PC-3 (cell line): ENCODE measurements around the gene ERRFI1. TPM values are rescaled to one million over a fixed set of nuclear protein-coding genes. Genes with fewer than 3 reads are reported as not detected.

Source experiments
- ATAC-seq: fragments of 200-7000 bp; cut with Tn5 transposase; 2 replicates; pipeline ENCODE4 v1.9.1; 2020; ENCODE audit warnings: mild to moderate bottlenecking, moderate library complexity
- BruUV-seq: library from RNA; stranded (reverse); fragments of 400-500 nt; replicated peaks from 2 replicates; lab custom pipeline; 2021; lab: Mats Ljungman, UMichigan
- CTCF ChIA-PET: fragments of 300-600 bp; sonication (Branson Sonifier 250); formaldehyde crosslinking; loops from one replicate; lab custom pipeline; 2022; ENCODE audit warnings: antibody characterized with exemption; lab: Charles Lee
- POLR2A ChIA-PET: fragments of 300-600 bp; sonication (Branson Sonifier 250); formaldehyde crosslinking; loops from one replicate; lab custom pipeline; 2022; ENCODE audit warnings: antibody characterized with exemption; ENCODE audit not compliant: unreplicated experiment; lab: Charles Lee
- DNase-seq: peaks from one replicate; pipeline ENCODE4 v3.0.0-alpha.2; 2015
- H2AFZ ChIP-seq: fragments of 300-600 bp; sonication (generic); 2 replicates; pipeline ENCODE4 v1.6.0; 2016; ENCODE audit warnings: antibody characterized with exemption, low read length
- H3F3A ChIP-seq: fragments of 300-600 bp; sonication (generic); one replicate; pipeline ENCODE4 v1.6.0; 2017; ENCODE audit warnings: antibody characterized with exemption, low read length, control low read depth, mild to moderate bottlenecking; ENCODE audit not compliant: unreplicated experiment
- H3K27ac ChIP-seq: fragments of 300-600 bp; sonication (generic); 2 replicates; pipeline ENCODE4 v1.5.1; 2016; ENCODE audit warnings: mild to moderate bottlenecking, low read length
- H3K27me3 ChIP-seq: fragments of 300-600 bp; sonication (generic); 2 replicates; pipeline ENCODE4 v1.6.1; 2016; ENCODE audit warnings: low read length, mixed read lengths
- H3K36me3 ChIP-seq: fragments of 300-600 bp; sonication (generic); 2 replicates; pipeline ENCODE4 v1.6.1; 2016; ENCODE audit warnings: low read depth, mixed run types, low read length, mixed read lengths
- H3K4me1 ChIP-seq: fragments of 300-600 bp; sonication (generic); 2 replicates; pipeline ENCODE4 v1.5.1; 2016; ENCODE audit warnings: low read length; ENCODE audit not compliant: insufficient read depth
- H3K4me2 ChIP-seq: fragments of 300-600 bp; sonication (generic); 2 replicates; pipeline ENCODE4 v1.6.0; 2016; ENCODE audit warnings: low read length
- H3K4me3 ChIP-seq: fragments of 300-600 bp; sonication (generic); 2 replicates; pipeline ENCODE4 v1.5.1; 2016; ENCODE audit warnings: mild to moderate bottlenecking, low read length, mixed read lengths
- H3K79me2 ChIP-seq: fragments of 300-600 bp; sonication (generic); 2 replicates; pipeline ENCODE4 v1.6.1; 2017; ENCODE audit warnings: low read length, mixed read lengths
- H3K9ac ChIP-seq: fragments of 300-600 bp; sonication (generic); 2 replicates; pipeline ENCODE4 v1.6.0; 2016; ENCODE audit warnings: mild to moderate bottlenecking, low read length
- H3K9me2 ChIP-seq: fragments of 300-600 bp; sonication (generic); replicated peaks from 2 replicates; pipeline ENCODE4 v1.6.1; 2016; ENCODE audit warnings: mixed run types, low read length, mixed read lengths
- H3K9me3 ChIP-seq: fragments of 300-600 bp; sonication (generic); 2 replicates; pipeline ENCODE4 v1.6.1; 2016; ENCODE audit warnings: low read length, mixed read lengths
- H4K20me1 ChIP-seq: fragments of 300-600 bp; sonication (generic); 2 replicates; pipeline ENCODE4 v1.6.1; 2016; ENCODE audit warnings: low read length, mixed read lengths
- CTCF ChIP-seq: fragments of 300-600 bp; sonication (generic); conservative IDR thresholded peaks from 2 replicates; pipeline ENCODE4 v1.5.1; 2017; ENCODE audit warnings: antibody characterized with exemption, low read depth, mild to moderate bottlenecking, low read length
- EZH2 ChIP-seq: fragments of 300-600 bp; sonication (generic); IDR thresholded peaks from one replicate; pipeline ENCODE4 v1.6.1; 2017; ENCODE audit warnings: antibody characterized with exemption, mild to moderate bottlenecking, low read length; ENCODE audit not compliant: unreplicated experiment
- EZH2phosphoT487 ChIP-seq: fragments of 300-600 bp; sonication (generic); IDR thresholded peaks from 2 replicates; pipeline ENCODE4 v1.6.1; 2018; ENCODE audit warnings: mild to moderate bottlenecking, antibody characterized with exemption, low read length, borderline replicate concordance
- intact Hi-C: fragments of 100-400 bp; cut with micrococcal nuclease; formaldehyde crosslinking; loops from 2 replicates; pipeline ENCODE4 v1.9.0; 2023
- total RNA-seq: library from RNA; depleted of rRNA; stranded (reverse); fragments of >200 nt; gene quantifications from 2 replicates; pipeline ENCODE4 v1.2.3, GENCODE V29; 2014

Gene ERRFI1
- total RNA-seq, 1 experiment from 2014 or later, result 218 TPM

- POLR2A ChIA-PET, result interaction anchor here (0.7 kb wide), 1 partner anchor 301 kb away, joined by 5 read pairs; no protein-coding TSS in a partner anchor
Observed at GRCh38 chr1:8010080-8010664, 15.9 kb downstream of the ERRFI1 start.

GRCh38 chr1:8009043-8010002 is 16.8 kb downstream of the ERRFI1 start:
- BruUV-seq, result no TSS peak
- Histone ChIP-seq H3K27me3 (no peaks in the 10 kb centered on the region), H3K4me1 (peaks cover 28% of the 10 kb centered on the region), H3K4me2 (no peak overlapping the region), H3K79me2 (peaks cover 38% of the 10 kb centered on the region), H4K20me1 (peaks cover 42% of the 10 kb centered on the region), H2AFZ (no peak overlapping the region), H3K9me3 (no peaks in the 10 kb centered on the region), H3F3A (peaks cover 43% of the 10 kb centered on the region), H3K36me3 (peaks cover 42% of the 10 kb centered on the region), H3K9ac (no peak overlapping the region), H3K4me3 (no peak overlapping the region), H3K27ac (no peak overlapping the region), H3K9me2 (no peaks in the 10 kb centered on the region)
- ATAC-seq (no peak), DNase-seq (no peak)
- TF ChIP-seq CTCF, result no peak
- no peak for TF ChIP-seq EZH2phosphoT487
- no peak for TF ChIP-seq EZH2
- ChIA-PET POLR2A (no interaction called here), CTCF (no interaction called here)
- intact Hi-C loops, result no loop called here

More at GRCh38 chr1:8010080-8010664, 15.9 kb downstream of the ERRFI1 start:
- Histone ChIP-seq H3K36me3 (peaks cover 50% of the 10 kb centered on the region), H2AFZ (no peak overlapping the region), H4K20me1 (peaks cover 50% of the 10 kb centered on the region), H3K9me3 (no peaks in the 10 kb centered on the region), H3K9me2 (no peaks in the 10 kb centered on the region), H3K4me3 (no peak overlapping the region), H3F3A (peaks cover 46% of the 10 kb centered on the region), H3K27ac (no peak overlapping the region), H3K9ac (no peak overlapping the region), H3K79me2 (peaks cover 46% of the 10 kb centered on the region), H3K4me1 (peaks cover 21% of the 10 kb centered on the region), H3K27me3 (no peaks in the 10 kb centered on the region), H3K4me2 (no peak overlapping the region)
- no peak for TF ChIP-seq CTCF
- no peak for TF ChIP-seq EZH2phosphoT487
- no peak for TF ChIP-seq EZH2
- ATAC-seq (no peak; the same call in 1 of the 2 replicates), DNase-seq (no peak)
- CTCF ChIA-PET, result no interaction called here
- no TSS peak for BruUV-seq
- intact Hi-C loops, result no loop called here
